Omental fat pad (tissue), 4 donors: ENCODE results near the gene RNPS1. TPM values are rescaled to one million over a fixed set of nuclear protein-coding genes. Genes with fewer than 3 reads are reported as not detected.

Experiments
- ATAC-seq: fragments of 150-250 bp; one replicate; pipeline ENCODE4 v1.9.1; 2016; ENCODE audit warnings: mild to moderate bottlenecking, moderate library complexity; ENCODE audit not compliant: low FRiP score
- DNase-seq: peaks from one replicate; pipeline ENCODE4 v3.0.0-alpha.2; 2019; ENCODE audit warnings: low spot score
- total RNA-seq, 4 donors: library from RNA; depleted of rRNA; stranded (reverse); fragments of >200 nt; gene quantifications; one replicate each; pipeline ENCODE4 v1.1.0, GENCODE V29; 2016
- TF ChIP-seq, protein P1 (sequence below), 3 donors: fragments of 450-650 bp; IDR thresholded peaks; one replicate each; pipeline ENCODE4 v1.5.1; 2016 to 2017; ENCODE audit warnings: antibody characterized with exemption in 3 of 3, mild to moderate bottlenecking in 3 of 3, moderate library complexity in 2 of 3

The RNPS1 gene
- total RNA-seq, 4 donors from 2014 or later = 84.9 to 171 (median 92.2) TPM

DNA sequence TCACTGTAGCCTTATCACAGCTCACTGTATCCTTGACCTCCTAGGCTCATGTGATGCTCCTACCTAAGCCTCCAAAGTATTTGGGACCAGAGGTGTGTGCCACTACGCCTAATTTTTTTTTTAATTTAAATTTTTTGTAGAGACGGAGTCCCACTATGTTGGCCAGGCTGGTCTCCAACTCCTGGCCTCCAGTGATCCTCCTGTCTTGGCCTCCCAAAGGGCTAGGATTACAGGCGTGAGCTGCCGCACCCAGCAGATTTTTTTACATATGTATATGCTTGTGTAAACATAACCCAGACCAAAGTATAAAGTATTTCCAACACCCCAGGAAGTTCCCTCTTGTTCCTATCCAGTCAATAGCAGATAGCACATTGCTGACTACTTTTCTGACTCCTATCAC is 51.6 kb downstream of the RNPS1 start:
- ATAC-seq = no peak
- TF ChIP-seq, protein P1, sequence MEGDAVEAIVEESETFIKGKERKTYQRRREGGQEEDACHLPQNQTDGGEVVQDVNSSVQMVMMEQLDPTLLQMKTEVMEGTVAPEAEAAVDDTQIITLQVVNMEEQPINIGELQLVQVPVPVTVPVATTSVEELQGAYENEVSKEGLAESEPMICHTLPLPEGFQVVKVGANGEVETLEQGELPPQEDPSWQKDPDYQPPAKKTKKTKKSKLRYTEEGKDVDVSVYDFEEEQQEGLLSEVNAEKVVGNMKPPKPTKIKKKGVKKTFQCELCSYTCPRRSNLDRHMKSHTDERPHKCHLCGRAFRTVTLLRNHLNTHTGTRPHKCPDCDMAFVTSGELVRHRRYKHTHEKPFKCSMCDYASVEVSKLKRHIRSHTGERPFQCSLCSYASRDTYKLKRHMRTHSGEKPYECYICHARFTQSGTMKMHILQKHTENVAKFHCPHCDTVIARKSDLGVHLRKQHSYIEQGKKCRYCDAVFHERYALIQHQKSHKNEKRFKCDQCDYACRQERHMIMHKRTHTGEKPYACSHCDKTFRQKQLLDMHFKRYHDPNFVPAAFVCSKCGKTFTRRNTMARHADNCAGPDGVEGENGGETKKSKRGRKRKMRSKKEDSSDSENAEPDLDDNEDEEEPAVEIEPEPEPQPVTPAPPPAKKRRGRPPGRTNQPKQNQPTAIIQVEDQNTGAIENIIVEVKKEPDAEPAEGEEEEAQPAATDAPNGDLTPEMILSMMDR (IDR thresholded peaks at IDR 0.05) = no peak
- no peak for DNase-seq

DNA sequence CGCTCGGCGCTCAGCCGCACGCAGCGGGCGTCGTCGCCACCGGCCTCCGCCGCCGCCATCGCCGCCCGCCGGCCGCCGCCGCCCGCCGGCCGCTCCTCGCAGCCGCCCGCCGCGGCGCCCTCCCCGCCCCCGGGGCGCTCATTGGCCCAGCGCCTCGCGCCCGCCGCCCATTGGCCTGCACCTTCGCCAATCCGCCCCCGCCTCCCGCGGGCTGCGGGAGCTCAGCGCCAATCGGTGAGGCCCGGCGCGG is 53.3 kb downstream of the RNPS1 start, which contains the start of gene PGP:
TSS of gene PGP (minus strand) at position 122 of the 250 bp plus-strand sequence. CDS start at position 59, 63 bp downstream.
- DNase-seq (no peak), ATAC-seq (peak; percentile 94)
- TF ChIP-seq, protein P1 (IDR thresholded peaks at IDR 0.05) = no peak

DNA sequence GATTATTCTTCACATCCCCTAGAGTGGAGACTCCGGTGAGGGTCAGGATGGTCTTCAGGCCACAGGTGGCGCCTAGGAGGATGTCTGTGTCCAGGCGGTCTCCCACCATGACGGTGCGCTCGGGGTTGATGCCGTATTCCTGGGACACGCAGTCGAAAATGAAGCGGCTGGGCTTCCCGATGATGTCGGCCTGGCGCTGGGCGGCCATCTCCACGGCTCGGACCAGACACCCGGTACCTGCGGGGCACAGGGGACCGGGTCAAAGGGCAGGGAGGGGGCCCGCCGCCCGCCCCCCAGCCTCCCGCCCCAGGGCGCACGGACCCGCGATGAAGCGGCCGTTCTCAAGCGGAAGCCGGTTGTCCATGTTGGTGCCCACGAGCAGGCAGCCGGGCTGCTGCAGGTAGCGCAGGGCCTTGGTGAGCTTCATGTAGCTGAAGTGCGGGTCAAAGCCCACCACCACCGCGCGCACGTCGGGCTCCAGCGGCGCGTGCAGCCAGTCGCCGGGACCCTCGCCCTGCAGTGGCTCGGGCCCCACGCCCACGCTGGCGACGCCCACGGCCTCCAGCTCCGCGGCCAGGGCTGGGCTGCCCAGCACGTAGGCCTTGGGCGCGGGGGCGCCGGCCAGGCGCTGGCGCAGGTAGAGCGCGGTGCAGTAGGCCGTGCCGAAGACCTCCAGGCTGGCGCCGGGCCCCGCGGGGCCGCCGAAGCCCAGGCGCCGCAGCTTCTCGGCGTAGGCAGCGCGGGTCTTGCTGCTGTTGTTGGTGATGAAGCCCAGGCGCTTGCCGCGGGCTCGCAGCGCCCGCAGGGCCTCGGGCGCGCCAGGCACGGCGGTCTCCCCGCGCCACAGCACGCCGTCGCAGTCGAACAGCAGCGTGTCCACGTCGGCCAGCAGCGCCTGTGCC is 53.9 kb downstream of the RNPS1 start:
- TF ChIP-seq, protein P1 (IDR thresholded peaks at IDR 0.05) = no peak
- no peak for ATAC-seq
- no peak for DNase-seq

DNA sequence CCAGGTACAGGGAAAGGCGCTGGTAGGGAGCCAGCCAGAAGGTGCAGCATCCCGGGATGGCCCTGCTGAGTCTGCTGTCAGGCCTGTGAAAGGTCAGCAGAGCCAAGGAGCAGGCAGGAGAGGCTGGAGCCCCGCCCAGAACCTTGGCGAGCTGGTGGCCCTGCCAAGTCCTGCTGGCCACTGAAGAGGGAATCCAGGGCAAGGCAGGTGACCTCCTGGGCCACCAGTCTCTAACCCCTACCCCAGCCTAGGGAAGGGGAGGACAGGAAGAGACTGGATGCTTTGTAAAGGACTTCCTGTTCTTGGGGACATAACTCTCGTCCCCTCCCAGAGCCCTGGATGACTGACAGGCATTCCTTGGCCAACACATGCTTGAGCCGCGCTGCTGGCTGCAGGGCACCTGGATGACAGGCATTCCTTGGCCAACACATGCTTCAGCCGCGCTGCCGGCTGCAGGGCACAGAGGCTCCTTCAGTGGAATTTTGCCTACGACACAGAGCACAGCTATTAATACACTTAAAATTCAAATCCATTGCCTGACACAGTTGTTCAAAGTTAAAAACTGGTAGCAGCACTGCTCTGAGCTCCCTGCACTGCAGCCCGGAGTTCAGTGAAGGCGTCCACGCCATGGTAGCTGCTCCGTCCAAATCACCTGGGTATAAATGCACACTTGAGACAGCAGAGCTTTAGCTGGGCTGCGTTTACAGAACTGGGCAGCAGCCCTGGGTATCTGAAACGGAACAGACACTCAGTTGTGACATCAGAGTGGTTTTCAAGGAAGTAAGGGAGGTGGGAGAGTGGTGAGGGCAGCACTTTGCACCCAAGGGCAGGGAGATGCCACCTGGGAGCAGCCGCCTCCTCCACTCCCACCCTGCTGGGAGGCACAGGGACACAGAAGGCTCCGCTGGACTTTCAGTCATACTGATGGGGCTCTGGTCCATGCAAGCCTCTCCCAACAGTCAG is 55.3 kb downstream of the RNPS1 start:
- DNase-seq = no peak
- TF ChIP-seq, protein P1 (IDR thresholded peaks at IDR 0.05) = no peak
- no peak for ATAC-seq

DNA sequence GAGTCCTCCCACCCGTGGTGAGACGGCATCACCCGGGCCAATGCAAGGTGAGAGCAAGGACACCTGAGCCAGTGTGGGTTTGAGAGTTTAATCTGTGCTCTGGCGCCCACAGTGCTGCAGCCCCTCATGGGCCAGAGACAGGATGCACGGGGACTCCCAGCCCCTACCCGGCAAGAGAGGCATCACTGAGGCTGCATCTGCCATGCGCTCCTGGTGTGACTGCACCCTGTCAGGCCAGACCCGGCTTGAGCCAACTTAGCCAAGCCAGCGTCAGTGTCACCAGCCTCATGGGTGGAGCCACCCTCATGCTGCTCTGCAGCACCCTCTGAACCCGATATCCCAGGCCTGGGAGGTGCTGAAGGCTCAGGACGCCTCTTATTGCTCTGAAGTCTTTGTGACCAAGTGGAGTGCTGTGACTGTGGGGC is 56.0 kb downstream of the RNPS1 start:
- ATAC-seq (no peak), DNase-seq (no peak)
- TF ChIP-seq, protein P1 (IDR thresholded peaks at IDR 0.05) = no peak

DNA sequence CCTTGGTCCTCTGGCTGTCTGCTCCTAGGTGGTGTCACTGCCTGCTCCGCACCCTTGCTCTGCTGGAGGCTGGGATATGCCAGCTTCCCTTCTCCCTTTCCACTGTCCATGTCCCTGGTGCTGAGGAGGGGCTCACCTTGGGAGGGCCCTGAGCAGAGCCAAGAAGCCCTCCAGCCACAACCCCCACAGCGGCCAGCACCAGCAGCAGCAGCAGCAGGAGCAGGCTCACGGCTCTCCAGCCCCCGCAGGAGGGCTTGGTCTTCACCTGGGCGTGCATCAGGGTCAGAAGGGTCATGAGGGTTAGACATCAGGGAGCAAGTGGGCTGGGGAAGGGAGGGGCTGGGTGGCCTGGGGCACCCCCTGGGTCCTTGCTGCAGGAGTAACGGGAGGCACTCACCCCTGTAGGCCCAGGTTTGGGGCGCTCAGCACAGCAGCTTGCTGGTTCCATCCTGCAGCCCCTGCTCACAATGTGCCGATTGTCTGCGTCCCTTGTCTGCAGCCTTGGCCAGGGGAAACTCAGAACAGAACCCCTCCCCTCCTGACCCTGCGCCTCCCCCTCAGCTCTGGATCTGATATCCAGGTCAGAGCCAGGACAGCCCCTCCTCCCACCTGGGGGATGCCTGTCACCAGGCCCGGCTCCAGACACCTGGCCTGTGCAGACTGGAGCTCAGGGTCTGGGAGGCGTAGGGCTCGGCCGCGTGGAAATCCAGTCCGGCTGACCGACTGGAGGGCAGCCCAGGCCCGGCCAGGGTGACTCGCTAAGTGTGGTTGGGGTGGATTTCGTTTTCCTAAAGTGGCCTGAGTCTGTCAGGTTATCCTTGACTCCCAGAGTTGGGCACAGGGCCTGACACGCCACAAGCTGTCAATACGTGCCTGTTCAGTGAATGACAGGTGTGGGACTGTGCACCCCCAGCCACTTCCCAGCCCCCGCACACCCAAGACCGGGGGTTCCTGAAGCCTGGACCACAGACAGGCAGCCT is 57.2 kb downstream of the RNPS1 start, which contains the start of gene BRICD5:
TSS of gene BRICD5 (minus strand) at position 478 of the 980 bp plus-strand sequence. CDS start at position 448, 30 bp downstream.
- no peak for DNase-seq
- TF ChIP-seq, protein P1 (IDR thresholded peaks at IDR 0.05) = no peak
- no peak for ATAC-seq
